ENCODE data around the gene MPL.

DNA sequence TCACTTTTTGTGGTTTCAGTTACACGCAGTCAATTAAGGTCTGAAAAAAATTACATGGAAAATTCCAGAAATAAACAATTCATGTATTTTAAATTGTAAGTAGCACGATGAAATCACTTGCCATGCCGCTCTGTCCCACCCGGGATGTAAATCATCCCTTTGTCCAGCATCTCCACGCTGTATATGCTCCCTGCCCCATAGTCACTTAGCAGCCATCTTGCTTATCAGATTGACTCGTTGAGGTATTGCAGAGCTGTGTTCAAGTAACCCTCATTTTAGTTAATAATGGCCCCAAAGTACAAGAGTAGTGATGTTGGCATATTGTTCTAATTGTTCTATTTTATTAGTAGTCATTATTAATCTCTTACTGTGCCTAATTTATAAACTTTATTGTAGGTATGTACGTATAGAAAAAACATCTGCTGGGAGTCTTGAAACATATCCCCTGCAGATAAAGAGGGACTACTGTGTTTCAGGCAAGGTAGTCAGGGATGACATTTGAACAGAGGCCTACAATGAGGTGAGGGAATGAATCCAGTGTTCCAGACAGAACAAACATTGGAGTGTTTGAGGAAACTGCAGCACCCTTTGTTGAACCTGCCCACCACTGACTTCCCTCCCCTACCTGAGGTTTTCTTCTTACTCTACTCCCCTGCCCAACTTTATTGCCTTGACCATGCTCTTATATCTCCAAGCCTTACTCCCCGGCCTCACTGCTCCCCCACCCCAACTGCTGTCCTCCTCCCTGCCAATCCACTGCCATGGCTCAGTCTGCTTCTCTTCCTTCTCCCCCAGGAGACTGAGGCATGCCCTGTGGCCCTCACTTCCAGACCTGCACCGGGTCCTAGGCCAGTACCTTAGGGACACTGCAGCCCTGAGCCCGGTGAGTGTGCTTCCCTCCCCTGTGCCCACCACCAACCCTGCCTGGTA lies 14.1 kb downstream of the MPL start:
- TF ChIP-seq, protein P1, sequence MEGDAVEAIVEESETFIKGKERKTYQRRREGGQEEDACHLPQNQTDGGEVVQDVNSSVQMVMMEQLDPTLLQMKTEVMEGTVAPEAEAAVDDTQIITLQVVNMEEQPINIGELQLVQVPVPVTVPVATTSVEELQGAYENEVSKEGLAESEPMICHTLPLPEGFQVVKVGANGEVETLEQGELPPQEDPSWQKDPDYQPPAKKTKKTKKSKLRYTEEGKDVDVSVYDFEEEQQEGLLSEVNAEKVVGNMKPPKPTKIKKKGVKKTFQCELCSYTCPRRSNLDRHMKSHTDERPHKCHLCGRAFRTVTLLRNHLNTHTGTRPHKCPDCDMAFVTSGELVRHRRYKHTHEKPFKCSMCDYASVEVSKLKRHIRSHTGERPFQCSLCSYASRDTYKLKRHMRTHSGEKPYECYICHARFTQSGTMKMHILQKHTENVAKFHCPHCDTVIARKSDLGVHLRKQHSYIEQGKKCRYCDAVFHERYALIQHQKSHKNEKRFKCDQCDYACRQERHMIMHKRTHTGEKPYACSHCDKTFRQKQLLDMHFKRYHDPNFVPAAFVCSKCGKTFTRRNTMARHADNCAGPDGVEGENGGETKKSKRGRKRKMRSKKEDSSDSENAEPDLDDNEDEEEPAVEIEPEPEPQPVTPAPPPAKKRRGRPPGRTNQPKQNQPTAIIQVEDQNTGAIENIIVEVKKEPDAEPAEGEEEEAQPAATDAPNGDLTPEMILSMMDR (IDR thresholded peaks at IDR 0.05; ENCODE audit: control extremely low read depth in 1 of 3, insufficient read depth in 1 of 3, low read depth in 1 of 3, low read length in 3 of 3), result no peak
- TF ChIP-seq CHD1 (IDR thresholded peaks at IDR 0.05; ENCODE audit: low read depth, low read length) (no peak), POLR2A (IDR thresholded peaks at IDR 0.05; ENCODE audit: control extremely low read depth in 1 of 2, low read depth in 2 of 2, low read length in 2 of 2) (no peak), GABPA (IDR thresholded peaks at IDR 0.05; ENCODE audit: borderline replicate concordance, insufficient read depth, low read length) (no peak)
- TF ChIP-seq, protein P2, sequence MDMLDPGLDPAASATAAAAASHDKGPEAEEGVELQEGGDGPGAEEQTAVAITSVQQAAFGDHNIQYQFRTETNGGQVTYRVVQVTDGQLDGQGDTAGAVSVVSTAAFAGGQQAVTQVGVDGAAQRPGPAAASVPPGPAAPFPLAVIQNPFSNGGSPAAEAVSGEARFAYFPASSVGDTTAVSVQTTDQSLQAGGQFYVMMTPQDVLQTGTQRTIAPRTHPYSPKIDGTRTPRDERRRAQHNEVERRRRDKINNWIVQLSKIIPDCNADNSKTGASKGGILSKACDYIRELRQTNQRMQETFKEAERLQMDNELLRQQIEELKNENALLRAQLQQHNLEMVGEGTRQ (IDR thresholded peaks at IDR 0.05; ENCODE audit: low read length), result no peak
